B cell (primary cell): ENCODE data around the gene CER1. TPM values are rescaled to one million over a fixed set of nuclear protein-coding genes. Genes with fewer than 3 reads are reported as not detected.

Experiments used
- ATAC-seq: fragments of 200-7000 bp; cut with Tn5 transposase; one replicate; pipeline ENCODE4 v1.10.0; 2021; ENCODE audit warnings: low read depth, mild to moderate bottlenecking, moderate number of reproducible peaks, moderate library complexity
- CTCF ChIA-PET: fragments of 350-600 bp; sonication (Branson Sonifier 250); formaldehyde crosslinking; loops from one replicate; lab custom pipeline; 2021; ENCODE audit warnings: antibody characterized with exemption, inconsistent platforms; lab: Charles Lee
- POLR2A ChIA-PET: fragments of 350-600 bp; sonication (Branson Sonifier 250); formaldehyde crosslinking; loops from one replicate; lab custom pipeline; 2021; ENCODE audit warnings: antibody characterized with exemption; lab: Charles Lee
- DNase-seq: peaks from one replicate; pipeline ENCODE4 v3.0.0; 2013
- H2AFZ ChIP-seq: 2 replicates; pipeline ENCODE4 v1.6.1; 2012; ENCODE audit warnings: mild to moderate bottlenecking, low read depth, low read length; ENCODE audit not compliant: insufficient read depth, poor library complexity, severe bottlenecking
- H3K27ac ChIP-seq, 2 donors: 1 replicate in 1 of 2; 2 replicates in 1 of 2; pipeline ENCODE4 v1.5.1; 2012 to 2013; ENCODE audit warnings: low read length in 2 of 2, mild to moderate bottlenecking in 2 of 2, moderate library complexity in 1 of 2
- H3K27me3 ChIP-seq, 4 experiments: fragments of 200-600 bp in 1 of 4; sonication (generic) in 1 of 4; replicated peaks in 1 of 4; 1 replicate in 2 of 4; 2 replicates in 2 of 4; pipeline versions ENCODE4 v1.6.1 to v1.7.0; 2013 to 2016; ENCODE audit warnings: low read length in 3 of 4, mild to moderate bottlenecking in 2 of 4, mixed read lengths in 1 of 4, moderate library complexity in 1 of 4; ENCODE audit not compliant: insufficient read depth in 4 of 4, control insufficient read depth in 3 of 4; ENCODE audit errors: control extremely low read depth in 1 of 4
- H3K36me3 ChIP-seq, 2 experiments: replicated peaks in 1 of 2; 1 replicate in 1 of 2; 2 replicates in 1 of 2; pipeline versions ENCODE4 v1.6.1 to v1.7.1; 2013; ENCODE audit warnings: low read length in 1 of 2; ENCODE audit not compliant: insufficient read depth in 2 of 2, control insufficient read depth in 1 of 2; ENCODE audit errors: control extremely low read depth in 1 of 2, extremely low read depth in 1 of 2
- H3K4me1 ChIP-seq, 2 donors: fragments of 200-600 bp in 1 of 2; sonication (generic) in 1 of 2; 1 replicate in 1 of 2; 2 replicates in 1 of 2; pipeline versions ENCODE4 v1.5.1 to v1.6.1; 2013 to 2017; ENCODE audit warnings: low read length in 2 of 2; ENCODE audit not compliant: control insufficient read depth in 2 of 2, insufficient read depth in 2 of 2
- H3K4me2 ChIP-seq: replicated peaks from 2 replicates; pipeline ENCODE3; 2012; ENCODE audit warnings: mild to moderate bottlenecking, low read depth, low read length; ENCODE audit not compliant: poor library complexity, severe bottlenecking
- H3K4me3 ChIP-seq, 5 experiments: fragments of 200-600 bp in 1 of 5; sonication (generic) in 1 of 5; 1 replicate in 3 of 5; 2 replicates in 2 of 5; pipeline versions ENCODE4 v1.5.1 to v1.7.0; 2011 to 2016; ENCODE audit warnings: low read length in 4 of 5, mild to moderate bottlenecking in 4 of 5, low read depth in 2 of 5, control low read depth in 1 of 5, moderate library complexity in 1 of 5; ENCODE audit not compliant: insufficient read depth in 1 of 5; ENCODE audit errors: control extremely low read depth in 1 of 5, extremely low read depth in 1 of 5
- H3K79me2 ChIP-seq: fragments of 200-600 bp; sonication (generic); one replicate; pipeline ENCODE4 v1.6.0; 2016; ENCODE audit warnings: low read length; ENCODE audit not compliant: control insufficient read depth, insufficient read depth
- H3K9ac ChIP-seq: fragments of 200-600 bp; sonication (generic); 2 replicates; pipeline ENCODE4 v1.6.1; 2017; ENCODE audit warnings: mild to moderate bottlenecking, low read length, moderate library complexity
- H3K9me3 ChIP-seq, 3 donors: one replicate each; pipeline versions ENCODE4 v1.6.1 to v1.7.1; 2013; ENCODE audit warnings: low read length in 2 of 3; ENCODE audit not compliant: control insufficient read depth in 2 of 3, insufficient read depth in 1 of 3; ENCODE audit errors: control extremely low read depth in 1 of 3
- H4K20me1 ChIP-seq: 2 replicates; pipeline ENCODE4 v1.6.0; 2012; ENCODE audit warnings: mild to moderate bottlenecking, low read length; ENCODE audit not compliant: insufficient read depth, control insufficient read depth, poor library complexity, severe bottlenecking
- H3K27ac Mint-ChIP-seq: one replicate; pipeline ENCODE4 v1.8.0; 2021; ENCODE audit warnings: mixed read lengths
- H3K27me3 Mint-ChIP-seq: one replicate; pipeline ENCODE4 v1.8.0; 2021; ENCODE audit warnings: mixed read lengths
- H3K4me1 Mint-ChIP-seq: one replicate; pipeline ENCODE4 v1.8.0; 2021; ENCODE audit warnings: mixed read lengths
- H3K4me3 Mint-ChIP-seq: one replicate; pipeline ENCODE4 v1.8.0; 2021; ENCODE audit warnings: mixed read lengths
- H3K9me3 Mint-ChIP-seq: one replicate; pipeline ENCODE4 v1.8.0; 2022; ENCODE audit warnings: mixed read lengths; ENCODE audit not compliant: insufficient read depth
- CTCF ChIP-seq: fragments of 200-600 bp; IDR thresholded peaks from one replicate; pipeline ENCODE4 v1.8.0; 2022; ENCODE audit warnings: antibody characterized with exemption, mild to moderate bottlenecking
- EZH2 ChIP-seq: IDR thresholded peaks from 2 replicates; pipeline ENCODE4 v1.6.1; 2012; ENCODE audit warnings: borderline replicate concordance, low read depth, mild to moderate bottlenecking, moderate library complexity, low read length; ENCODE audit not compliant: insufficient read depth, poor library complexity, severe bottlenecking
- WGBS: methylation state at CpG from one replicate; pipeline ENCODE4 v1.1.5; 2013; ENCODE audit warnings: missing lambda C conversion rate; ENCODE audit not compliant: insufficient coverage; 5-methylcytosine and 5-hydroxymethylcytosine counted together
- intact Hi-C: fragments of 100-400 bp; cut with micrococcal nuclease; formaldehyde crosslinking; loops from one replicate; pipeline ENCODE4 v1.10.0; 2022
- polyA plus RNA-seq: library from polyadenylated mRNA; depleted of rRNA; stranded (reverse); fragments of >200 nt; gene quantifications from 2 replicates; pipeline ENCODE4 v1.2.3, GENCODE V29; 2012
- total RNA-seq, 2 donors: library from RNA; stranded (reverse); fragments of 120-200 nt in 1 of 2; gene quantifications; 1 replicate in 1 of 2; 2 replicates in 1 of 2; pipeline versions ENCODE4 v1.2.3 to v1.2.4, GENCODE V29; 2013 to 2022

Gene CER1
- total and polyA plus RNA-seq, 2 donors (not counting 1 experiment from before 2014, with no cell fraction given): not detected

DNA sequence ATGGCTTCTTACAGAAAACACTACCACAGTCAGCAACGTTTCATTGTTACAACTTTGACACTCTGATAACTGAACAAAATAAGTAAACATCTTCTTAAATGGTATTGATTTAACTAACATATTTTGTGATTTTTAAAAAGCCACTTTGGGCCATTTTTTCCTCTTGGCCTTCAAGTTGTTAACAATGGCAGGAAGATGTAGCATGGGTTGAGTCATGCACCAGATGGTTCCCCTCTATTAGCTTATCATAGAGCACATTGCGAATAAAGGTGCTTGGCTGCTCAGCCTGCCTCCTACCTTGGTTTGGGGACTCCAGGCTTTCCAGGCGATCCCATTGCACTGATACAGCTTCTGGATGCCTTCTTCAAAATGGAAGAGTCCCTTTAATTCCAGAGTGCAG is 24.1 kb upstream of the CER1 start:
- Histone ChIP-seq H3K4me2 (no peak overlapping the region), H2AFZ (no peak overlapping the region), H3K36me3 (no peaks in the 10 kb centered on the region), H3K79me2 (no peaks in the 10 kb centered on the region), H3K9ac (no peak overlapping the region), H4K20me1 (no peaks in the 10 kb centered on the region), H3K27me3 (peaks cover 0 to 7% (median 0%) of the 10 kb centered on the region in 4 experiments), H3K27ac (no peak overlapping the region), H3K9me3 (no peaks in the 10 kb centered on the region), H3K4me3 (no peak overlapping the region), H3K4me1 (no peaks in the 10 kb centered on the region)
- ChIA-PET POLR2A (no interaction called here), CTCF (no interaction called here)
- DNase-seq (no peak), ATAC-seq (no peak)
- TF ChIP-seq EZH2 (no peak), CTCF (no peak)
- WGBS: 100% methylated on average over 1 of the region's 3 CpGs
- intact Hi-C loops: no loop called here
- Mint-ChIP-seq H3K9me3 (peaks cover 2% of the 10 kb centered on the region), H3K4me1 (no peaks in the 10 kb centered on the region), H3K4me3 (no peak overlapping the region), H3K27me3 (peaks cover 42% of the 10 kb centered on the region), H3K27ac (no peak overlapping the region)

DNA sequence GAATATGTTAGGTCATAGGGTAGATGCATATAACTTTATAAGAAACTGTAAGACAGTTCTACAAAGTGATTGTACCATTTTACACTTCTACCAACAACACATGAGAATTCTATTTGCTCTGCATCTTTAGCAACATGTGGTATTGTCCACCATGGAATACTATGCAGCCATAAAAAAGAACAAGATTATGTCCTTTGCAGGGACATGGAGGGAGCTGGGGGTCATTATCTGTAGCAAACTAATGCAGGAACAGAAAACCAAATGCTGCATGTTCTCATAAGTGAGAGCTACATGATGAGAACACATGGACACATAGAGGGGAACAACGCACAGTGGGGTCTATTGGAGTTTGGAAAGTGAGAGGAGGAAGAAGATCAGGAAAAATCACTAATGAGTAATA is 22.2 kb upstream of the CER1 start:
- CTCF ChIA-PET: interaction anchor here (0.9 kb wide), 1 partner anchor 24 kb away, joined by 3 read pairs; no protein-coding TSS in a partner anchor
- ATAC-seq (no peak), DNase-seq (no peak)
- TF ChIP-seq CTCF: no peak
- no peak for TF ChIP-seq EZH2
- Histone ChIP-seq H3K79me2 (no peaks in the 10 kb centered on the region), H3K27ac (no peak overlapping the region), H4K20me1 (no peaks in the 10 kb centered on the region), H2AFZ (no peak overlapping the region), H3K9me3 (no peaks in the 10 kb centered on the region), H3K36me3 (no peaks in the 10 kb centered on the region), H3K4me3 (no peak overlapping the region), H3K27me3 (peaks cover 0 to 5% (median 0%) of the 10 kb centered on the region in 4 experiments), H3K9ac (no peak overlapping the region), H3K4me2 (no peak overlapping the region), H3K4me1 (no peaks in the 10 kb centered on the region)
- H3K4me3 Mint-ChIP-seq: no peak overlapping the region
- H3K9me3 Mint-ChIP-seq: peaks cover 2% of the 10 kb centered on the region
- H3K27me3 Mint-ChIP-seq: peaks cover 35% of the 10 kb centered on the region
- POLR2A ChIA-PET: no interaction called here
- intact Hi-C loops: no loop called here
- H3K27ac Mint-ChIP-seq: no peak overlapping the region
- no peaks in the 10 kb centered on the region for H3K4me1 Mint-ChIP-seq
- WGBS: no CpG with 5 or more reads among the region's 1 CpG
